ENCODE measurements around the gene THBD.

The THBD gene

GRCh38 chr20:23033918-23034317, 15.6 kb downstream of the THBD start:
- H3K4me3 ChIP-seq (ENCODE audit: low read depth, low read length): no peak overlapping the region
- in situ Hi-C loops (cut with HindIII; ENCODE audit: low sequenced_read_pairs): no loop called here
- no peak for DNase-seq (ENCODE audit: low read depth, low spot score)
- no peak for TF ChIP-seq CTCF (IDR thresholded peaks at IDR 0.05; ENCODE audit: low read depth, low read length)

GRCh38 chr20:23032750-23033078, 16.8 kb downstream of the THBD start:
- H3K4me3 ChIP-seq (ENCODE audit: low read depth, low read length): no peak overlapping the region
- in situ Hi-C loops (cut with HindIII; ENCODE audit: low sequenced_read_pairs): no loop called here
- TF ChIP-seq CTCF (IDR thresholded peaks at IDR 0.05; ENCODE audit: low read depth, low read length): no peak
- DNase-seq (ENCODE audit: low read depth, low spot score): no peak

- in situ Hi-C loops (cut with HindIII; ENCODE audit: low sequenced_read_pairs): no loop called here
- TF ChIP-seq CTCF (IDR thresholded peaks at IDR 0.05; ENCODE audit: low read depth, low read length): no peak
- H3K4me3 ChIP-seq (ENCODE audit: low read depth, low read length): no peak overlapping the region
- DNase-seq (ENCODE audit: low read depth, low spot score): no peak
Measured at GRCh38 chr20:23032056-23032749, 17.3 kb downstream of the THBD start.

- no peak for TF ChIP-seq CTCF (IDR thresholded peaks at IDR 0.05; ENCODE audit: low read depth, low read length)
- in situ Hi-C loops (cut with HindIII; ENCODE audit: low sequenced_read_pairs): no loop called here
- H3K4me3 ChIP-seq (ENCODE audit: low read depth, low read length): no peak overlapping the region
- no peak for DNase-seq (ENCODE audit: low read depth, low spot score)
Measured at GRCh38 chr20:23031346-23031745, 18.1 kb downstream of the THBD start.

GRCh38 chr20:23029324-23029723, 20.1 kb downstream of the THBD start:
- no peak for DNase-seq (ENCODE audit: low read depth, low spot score)
- no peak overlapping the region for H3K4me3 ChIP-seq (ENCODE audit: low read depth, low read length)
- in situ Hi-C loops (cut with HindIII; ENCODE audit: low sequenced_read_pairs): no loop called here
- no peak for TF ChIP-seq CTCF (IDR thresholded peaks at IDR 0.05; ENCODE audit: low read depth, low read length)

GRCh38 chr20:23028392-23028791, 21.1 kb downstream of the THBD start:
- no peak overlapping the region for H3K4me3 ChIP-seq (ENCODE audit: low read depth, low read length)

More at GRCh38 chr20:23028392-23028791, 21.1 kb downstream of the THBD start:
- in situ Hi-C loops (cut with HindIII; ENCODE audit: low sequenced_read_pairs): no loop called here
- DNase-seq (ENCODE audit: low read depth, low spot score): no peak
- TF ChIP-seq CTCF (IDR thresholded peaks at IDR 0.05; ENCODE audit: low read depth, low read length): no peak

All from astrocyte of the spinal cord (primary cell).